GM19395 (cell line): Measurements from ENCODE around the gene ANO10.
"Not testable (repeated sequence)": the region's sequence is repeated elsewhere in the genome, so short reads cannot be mapped to it uniquely, and the experiment has no call there.

Experiments
- ATAC-seq: cut with Tn5 transposase; IDR thresholded peaks from one replicate; pipeline ENCODE4 v1.9.1; 2021; ENCODE audit warnings: mild to moderate bottlenecking, moderate library complexity; ENCODE audit not compliant: unreplicated experiment

The ANO10 gene

DNA sequence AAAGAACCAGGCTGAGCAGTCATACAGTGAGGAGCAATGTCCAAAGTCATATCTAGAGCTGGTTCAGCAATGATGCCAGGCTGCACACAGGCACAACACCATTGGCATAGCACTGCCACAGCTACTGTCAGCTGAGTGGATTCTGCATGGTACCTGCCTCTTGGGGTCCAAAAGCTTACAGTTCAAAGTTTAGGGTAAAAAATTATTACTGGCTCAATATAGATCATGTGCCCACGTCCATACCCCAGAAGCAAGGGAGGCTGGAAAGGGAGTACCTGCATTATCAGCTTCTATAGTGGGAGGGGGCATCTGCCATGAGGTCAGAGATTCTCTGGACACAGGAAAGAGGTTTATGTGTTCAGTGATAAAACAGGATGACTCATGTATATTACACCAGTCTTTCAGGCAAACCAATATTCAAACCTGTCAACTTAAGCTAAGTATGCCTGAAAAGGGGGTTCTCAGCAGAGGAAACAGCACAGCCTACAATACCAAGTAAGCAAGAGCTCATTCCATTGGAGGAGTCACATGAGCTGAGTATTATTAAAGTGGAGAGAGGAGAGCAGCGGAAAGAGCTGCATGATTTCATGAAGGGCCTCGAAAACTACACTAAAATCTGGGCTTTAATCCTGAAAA is 99.0 kb downstream of the ANO10 start:
- no peak for ATAC-seq

- no peak for ATAC-seq
Measured at GRCh38 chr3:43521941-43522340, 99.9 kb downstream of the ANO10 start.

GRCh38 chr3:43518515-43518914 is 103.3 kb downstream of the ANO10 start:
- not testable (repeated sequence) for ATAC-seq

DNA sequence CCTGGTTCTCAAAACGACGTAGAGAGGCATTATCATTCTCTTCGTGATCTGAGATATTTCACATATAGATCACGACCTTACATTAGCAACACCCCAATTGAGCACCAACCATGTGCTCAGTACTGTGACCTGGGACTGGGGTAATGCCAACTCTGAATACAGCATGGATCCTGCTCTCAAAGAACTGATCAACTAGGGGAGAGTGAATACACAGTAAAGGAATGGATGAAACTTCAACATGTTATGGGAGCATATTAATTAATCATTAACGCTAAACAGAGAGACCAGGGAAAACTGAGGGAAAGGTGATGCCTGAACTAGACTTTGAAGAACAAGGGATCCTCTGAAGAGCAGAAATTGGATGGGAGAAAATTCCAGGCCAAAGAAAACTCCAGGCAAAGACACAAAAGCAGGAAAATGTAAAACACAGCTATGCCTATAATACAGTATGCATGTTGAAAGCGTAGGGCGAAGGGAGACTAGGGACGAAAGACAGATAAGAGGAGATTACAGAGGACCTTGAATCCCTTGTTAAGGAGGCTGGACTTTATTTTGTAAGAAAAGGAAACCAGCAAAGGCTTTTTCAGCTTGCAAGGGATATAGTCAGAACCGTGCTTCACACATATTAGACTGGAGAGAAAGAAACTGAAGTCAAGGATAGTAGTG is 105.7 kb downstream of the ANO10 start:
- ATAC-seq: no peak

GRCh38 chr3:43515208-43515917 is 106.4 kb downstream of the ANO10 start:
- ATAC-seq: no peak

DNA sequence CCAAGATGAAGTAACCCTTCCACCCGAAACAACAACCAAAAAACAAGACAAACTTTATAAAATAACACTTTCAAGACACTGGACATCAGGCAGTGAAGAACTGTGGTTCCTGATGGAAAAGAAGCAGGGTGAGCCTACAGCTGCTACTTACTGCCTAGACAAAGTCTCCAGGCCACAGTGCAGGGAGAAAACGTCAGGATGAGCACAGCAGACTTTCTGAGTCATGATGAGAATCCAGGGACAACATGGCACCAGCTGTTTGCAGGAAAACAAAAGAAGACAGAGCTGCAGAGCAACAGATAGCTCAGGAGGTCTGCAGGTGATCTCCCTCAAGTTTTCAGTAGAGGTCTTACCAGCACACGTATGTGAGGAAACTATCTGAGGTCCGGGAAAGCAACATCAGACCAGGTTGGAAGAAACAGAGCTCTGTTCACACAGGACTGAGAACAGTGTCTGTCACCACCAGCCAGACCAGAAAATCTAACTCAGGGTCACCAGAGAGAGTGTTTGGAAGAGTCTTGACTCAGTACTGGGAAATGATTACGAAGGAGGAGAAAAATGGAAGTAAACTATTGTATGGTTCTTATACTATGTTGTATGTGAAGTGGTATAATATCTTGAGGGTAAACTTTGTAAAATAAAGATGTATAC is 108.9 kb downstream of the ANO10 start:
- ATAC-seq: no peak

GRCh38 chr3:43506644-43507043 is 115.2 kb downstream of the ANO10 start:
- ATAC-seq: no peak

DNA sequence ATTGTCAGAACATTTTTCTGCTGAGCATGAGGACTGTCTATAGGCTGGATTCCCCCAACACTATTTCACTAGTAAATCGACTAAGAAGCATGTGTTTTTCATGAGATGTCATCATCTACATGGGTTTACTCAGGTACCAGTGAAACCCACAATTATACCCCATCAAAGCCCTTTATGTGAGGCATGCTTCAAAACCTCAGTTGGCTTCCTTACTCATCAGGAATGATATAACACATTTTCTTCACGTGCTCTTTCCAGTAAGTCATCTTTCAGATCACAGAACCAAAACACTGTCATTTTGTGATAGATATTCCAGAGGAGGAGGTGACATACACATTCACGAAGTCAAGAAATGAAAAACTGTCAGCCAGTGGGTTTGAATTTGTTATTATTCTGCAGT is 116.5 kb downstream of the ANO10 start:
- no peak for ATAC-seq

DNA sequence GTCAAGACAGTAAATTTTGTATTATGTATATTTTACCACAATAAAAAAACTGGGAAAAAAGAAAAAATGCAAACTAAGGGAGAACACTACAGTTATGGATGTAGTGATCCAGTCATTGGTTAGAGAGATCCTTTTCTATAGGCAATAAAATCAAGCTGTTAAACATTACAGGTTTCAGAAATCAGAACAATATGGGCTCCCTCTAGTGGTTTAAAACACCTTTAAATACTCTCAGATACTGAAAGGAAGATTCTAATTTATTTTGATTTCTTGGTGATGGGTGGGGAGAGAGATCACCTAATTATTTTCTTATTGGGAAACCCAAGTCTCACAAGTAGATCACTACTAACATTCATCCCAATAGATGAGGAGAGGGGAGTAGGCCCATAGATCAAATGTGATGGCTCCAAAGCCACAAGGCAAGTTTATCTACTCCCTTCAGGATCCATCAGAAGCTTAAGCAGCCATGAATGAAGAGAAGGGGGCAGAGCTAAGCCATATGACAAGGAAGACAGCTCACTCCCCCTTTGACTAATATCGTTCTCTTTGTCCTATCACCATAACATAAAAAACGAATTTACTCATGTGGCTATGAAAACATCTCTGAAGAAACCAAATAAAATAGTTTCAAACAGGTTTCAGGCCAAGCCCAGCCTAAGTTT is 118.6 kb downstream of the ANO10 start:
- no peak for ATAC-seq

GRCh38 chr3:43499256-43499655 is 122.6 kb downstream of the ANO10 start:
- ATAC-seq: no peak

DNA sequence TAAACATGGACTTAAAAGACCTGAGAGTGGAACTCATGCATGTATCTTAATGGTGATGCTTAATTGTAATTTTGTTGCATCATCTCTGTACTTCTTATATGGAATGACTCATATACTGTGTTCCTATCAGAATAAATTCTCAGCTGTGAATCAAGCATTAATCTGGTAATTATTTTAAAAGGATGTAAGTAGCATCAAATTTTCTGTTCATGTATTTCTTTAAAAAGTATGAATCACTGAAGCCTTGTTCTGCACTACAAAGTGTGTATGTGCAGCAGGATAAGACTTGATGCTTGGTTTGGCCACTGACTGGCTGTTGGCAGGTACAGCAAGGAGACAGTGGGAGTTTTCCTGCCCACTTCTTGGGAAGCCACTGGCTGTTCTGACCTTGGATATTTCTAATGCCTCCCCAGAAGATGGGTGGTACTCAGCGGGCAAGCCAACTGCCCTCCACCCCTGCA is 123.9 kb downstream of the ANO10 start:
- no peak for ATAC-seq

DNA sequence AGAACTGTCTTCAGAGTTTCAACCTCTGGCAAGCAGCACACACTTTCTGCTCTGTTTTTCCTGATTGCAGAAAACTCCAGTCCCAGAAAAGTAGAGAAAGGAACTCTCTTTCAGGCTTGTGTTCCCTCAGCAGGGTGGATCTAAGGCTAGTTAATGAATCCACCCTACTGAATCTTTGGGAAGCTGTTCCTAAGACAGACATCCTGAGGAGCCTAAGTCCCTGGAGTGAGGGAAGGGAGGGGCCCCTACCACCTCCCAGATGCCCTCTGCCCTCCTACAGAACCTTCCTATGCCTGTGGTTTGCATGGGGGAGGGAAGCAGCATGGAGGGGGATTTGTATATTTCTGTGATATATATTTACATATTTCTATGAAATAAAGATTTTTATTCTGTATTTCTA is 124.4 kb downstream of the ANO10 start:
- ATAC-seq: no peak

DNA sequence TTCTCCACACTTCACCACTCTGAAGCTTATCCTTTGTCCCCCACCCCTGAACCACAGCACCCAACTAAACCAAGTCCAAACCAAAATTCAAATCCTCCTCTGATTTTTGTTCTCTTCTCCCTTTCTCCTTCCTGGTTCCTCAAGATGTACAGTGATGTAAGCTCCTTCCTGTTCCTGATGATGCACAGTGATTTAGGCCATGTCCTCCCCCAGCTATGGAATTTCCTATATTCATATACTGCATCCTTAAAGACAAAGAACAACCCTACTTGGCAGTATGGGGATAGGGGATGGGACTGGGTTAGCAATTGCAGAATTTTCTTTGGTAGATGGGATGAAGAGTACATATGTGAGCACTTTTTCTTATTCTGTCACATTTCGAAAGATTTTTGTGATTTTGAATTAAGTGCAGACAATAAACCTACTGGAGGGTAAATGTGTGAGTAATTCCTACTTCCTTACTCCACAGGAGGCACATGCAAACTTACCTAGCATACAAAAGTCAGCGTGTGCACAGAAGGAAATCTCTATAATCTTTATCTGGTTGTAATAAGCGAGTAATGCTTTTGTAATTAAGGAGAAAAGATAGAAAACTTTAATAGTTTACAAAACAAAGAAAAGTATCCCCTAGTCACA is 125.0 kb downstream of the ANO10 start:
- ATAC-seq: no peak

DNA sequence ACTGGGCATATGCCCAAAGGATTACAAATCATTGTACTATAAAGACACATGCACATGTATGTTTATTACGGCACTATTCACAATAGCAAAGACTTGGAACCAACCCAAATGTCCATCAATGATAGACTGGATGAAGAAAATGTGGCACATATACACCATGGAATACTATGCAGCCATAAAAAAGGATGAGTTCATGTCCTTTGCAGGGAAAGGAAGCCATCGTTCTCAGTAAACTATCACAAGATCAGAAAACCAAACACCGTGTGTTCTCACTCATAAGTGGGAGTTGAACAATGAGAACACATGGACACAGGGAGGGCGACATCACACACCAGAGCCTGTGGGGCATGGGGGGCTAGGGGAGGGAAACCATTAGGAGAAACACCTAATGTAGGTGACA is 128.9 kb downstream of the ANO10 start:
- ATAC-seq: not testable (repeated sequence)

GRCh38 chr3:43491807-43492206 is 130.0 kb downstream of the ANO10 start:
- ATAC-seq: not testable (repeated sequence)

- ATAC-seq: no peak
Measured at GRCh38 chr3:43490640-43491185, 131.1 kb downstream of the ANO10 start.

GRCh38 chr3:43489930-43490329 is 131.9 kb downstream of the ANO10 start:
- ATAC-seq: no peak

DNA sequence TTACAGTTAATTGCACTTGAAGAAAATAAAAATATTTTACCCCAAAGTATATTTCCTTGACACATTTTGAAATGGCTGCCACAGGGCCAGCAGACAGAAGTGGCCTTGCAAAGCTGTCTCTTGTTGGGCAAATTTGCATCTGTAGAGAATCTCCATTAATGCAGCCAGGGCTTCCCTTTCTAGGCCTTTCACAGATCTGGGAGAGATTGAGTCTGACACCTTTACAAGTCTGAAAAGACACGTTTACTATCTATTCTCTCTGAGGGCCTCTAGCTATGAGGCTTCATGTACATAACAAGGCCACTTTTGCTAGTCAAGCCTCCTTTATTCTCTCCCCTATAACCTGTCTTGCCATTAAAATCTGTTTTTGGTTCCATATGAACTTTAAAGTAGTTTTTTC is 135.9 kb downstream of the ANO10 start:
- ATAC-seq: no peak

DNA sequence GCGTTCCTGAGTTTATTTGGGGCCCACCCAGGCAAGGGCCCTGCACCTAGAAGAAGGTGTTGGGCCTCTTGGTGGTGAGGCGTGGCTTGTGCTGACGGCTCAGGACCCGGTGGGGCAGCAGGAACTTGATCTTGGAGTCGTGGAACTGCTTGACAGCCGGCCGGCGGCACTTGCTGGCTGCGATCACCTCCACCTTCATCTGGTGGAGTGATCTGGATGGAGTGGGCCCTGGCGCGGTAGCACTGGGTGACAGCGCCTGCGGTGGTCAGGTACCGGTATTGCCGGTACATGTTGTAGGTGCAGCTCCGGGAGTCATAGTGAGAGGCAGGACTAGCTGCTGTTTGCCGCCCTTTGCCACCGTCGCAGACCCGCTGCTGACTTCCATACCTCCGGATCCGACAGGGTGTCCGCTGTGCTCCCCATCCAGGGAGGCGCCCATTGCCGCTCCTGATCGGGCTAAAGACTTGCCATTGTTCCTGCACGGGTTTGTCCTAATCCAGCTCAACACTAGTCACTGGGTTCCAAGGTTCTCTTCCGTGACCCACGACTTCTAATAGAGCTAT is 136.8 kb downstream of the ANO10 start:
- no peak for ATAC-seq

- ATAC-seq: no peak
Measured at GRCh38 chr3:43481375-43481774, 140.4 kb downstream of the ANO10 start.
